NCI-H748 treated with DMSO at 0.1 percent for 48 hours (cell line): Measurements from ENCODE around the gene ACTBL2.
"Not testable (repeated sequence)": the region's sequence is repeated elsewhere in the genome, so short reads cannot be mapped to it uniquely, and the experiment has no call there.

Source experiments
- DNase-seq: peaks from one replicate; lab custom pipeline; 2025; lab: John Stamatoyannopoulos, UW

The ACTBL2 gene

GRCh38 chr5:57482671-57483106, at the start of gene ACTBL2:
Gene ACTBL2 (minus strand): TSS chr5:57482811. CDS start chr5:57482707, 104 bp downstream.
- no peak for DNase-seq

- DNase-seq, result no peak
Observed at GRCh38 chr5:57531333-57531732, 48.7 kb upstream of the ACTBL2 start.

- no peak for DNase-seq
Observed at GRCh38 chr5:57529864-57530263, 47.3 kb upstream of the ACTBL2 start.

- no peak for DNase-seq
Observed at GRCh38 chr5:57527870-57528269, 45.3 kb upstream of the ACTBL2 start.

GRCh38 chr5:57524348-57525060, 41.9 kb upstream of the ACTBL2 start:
- DNase-seq, result no peak

- DNase-seq, result not testable (repeated sequence)
Observed at GRCh38 chr5:57522477-57522876, 39.9 kb upstream of the ACTBL2 start.

GRCh38 chr5:57518415-57518814, 35.8 kb upstream of the ACTBL2 start:
- DNase-seq, result not testable (repeated sequence)

DNA sequence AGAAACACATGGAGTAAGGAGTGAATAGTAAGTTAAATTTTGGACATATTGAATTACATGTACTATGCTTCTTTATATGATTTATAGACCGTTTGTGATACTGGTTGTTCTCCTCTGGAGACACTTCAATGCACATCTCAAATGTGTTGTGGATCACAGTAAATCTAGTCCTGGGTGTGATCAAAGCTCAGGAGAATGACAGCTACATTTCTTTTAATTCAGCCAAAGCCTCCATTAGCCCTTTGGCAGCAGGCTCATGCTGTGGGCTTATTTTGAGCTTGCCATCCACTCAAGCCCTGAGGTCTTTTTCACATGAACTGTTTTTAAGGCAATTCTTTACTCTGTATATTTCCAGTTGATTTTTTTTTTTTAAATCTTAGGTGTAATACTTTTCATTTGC, 34.6 kb upstream of the ACTBL2 start:
- DNase-seq, result no peak

GRCh38 chr5:57513785-57514184, 31.2 kb upstream of the ACTBL2 start:
- DNase-seq, result no peak

DNA sequence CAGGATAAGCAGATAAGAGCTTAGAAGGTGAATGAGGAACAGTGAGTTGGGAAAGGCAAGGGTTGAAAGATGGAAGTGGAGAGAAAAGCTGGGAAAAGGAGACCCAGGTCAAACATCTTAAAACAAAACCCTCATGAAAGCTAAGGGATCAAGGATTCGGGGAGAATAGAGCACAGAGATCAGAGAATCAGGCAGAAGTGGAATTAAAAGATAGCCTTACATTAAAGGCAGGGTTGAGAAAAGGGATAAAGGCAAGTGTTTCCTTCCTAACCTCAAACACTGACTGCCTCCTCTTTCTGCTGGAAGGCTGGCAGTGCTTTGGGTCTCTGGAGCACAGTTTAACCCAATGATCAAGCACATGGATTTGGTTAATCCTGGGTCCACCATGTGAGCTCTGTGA, 28.7 kb upstream of the ACTBL2 start:
- DNase-seq, result no peak

DNA sequence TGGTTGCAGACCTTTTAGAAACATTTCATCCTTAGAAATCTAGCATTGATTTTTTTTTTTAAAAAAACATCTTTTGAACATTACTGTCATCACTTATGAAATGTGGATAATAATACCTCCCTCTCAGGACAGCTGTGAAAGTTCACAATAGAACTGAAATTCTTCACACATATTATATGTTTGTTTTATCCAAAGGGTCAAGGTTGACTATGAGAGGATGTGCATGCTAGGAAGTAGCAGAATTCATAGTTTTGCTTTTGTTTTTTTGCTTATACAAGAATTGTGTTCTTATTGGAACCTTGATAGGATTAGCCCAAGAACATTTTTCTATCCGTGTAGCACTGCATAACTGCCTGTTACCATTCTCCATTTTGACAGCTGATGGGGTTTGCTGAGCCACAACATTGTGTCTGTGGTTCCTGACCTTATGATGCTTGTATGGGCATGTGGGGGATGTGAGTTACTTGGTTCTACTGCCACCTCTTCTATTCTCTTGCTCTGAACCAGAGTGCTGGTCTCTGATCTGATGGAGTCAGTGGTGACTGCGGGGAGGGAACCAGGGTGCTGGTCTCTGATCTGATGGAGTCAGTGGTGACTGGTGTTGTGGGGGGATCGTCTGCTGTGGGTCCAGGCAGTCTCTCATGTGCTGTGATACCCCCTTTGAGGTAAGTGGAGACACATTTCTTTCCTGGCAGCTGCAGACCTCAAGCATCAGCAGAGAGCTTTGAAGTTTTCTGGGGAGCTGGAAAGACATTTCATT, 27.1 kb upstream of the ACTBL2 start:
- DNase-seq, result no peak

- DNase-seq, result no peak
Observed at GRCh38 chr5:57508211-57508610, 25.6 kb upstream of the ACTBL2 start.

GRCh38 chr5:57505272-57506200, 22.9 kb upstream of the ACTBL2 start:
- DNase-seq, result peak; percentile 26

GRCh38 chr5:57504357-57504756, 21.7 kb upstream of the ACTBL2 start:
- no peak for DNase-seq

GRCh38 chr5:57503433-57503832, 20.8 kb upstream of the ACTBL2 start:
- DNase-seq, result no peak

- DNase-seq, result no peak
Observed at GRCh38 chr5:57501414-57502201, 19.0 kb upstream of the ACTBL2 start.

DNA sequence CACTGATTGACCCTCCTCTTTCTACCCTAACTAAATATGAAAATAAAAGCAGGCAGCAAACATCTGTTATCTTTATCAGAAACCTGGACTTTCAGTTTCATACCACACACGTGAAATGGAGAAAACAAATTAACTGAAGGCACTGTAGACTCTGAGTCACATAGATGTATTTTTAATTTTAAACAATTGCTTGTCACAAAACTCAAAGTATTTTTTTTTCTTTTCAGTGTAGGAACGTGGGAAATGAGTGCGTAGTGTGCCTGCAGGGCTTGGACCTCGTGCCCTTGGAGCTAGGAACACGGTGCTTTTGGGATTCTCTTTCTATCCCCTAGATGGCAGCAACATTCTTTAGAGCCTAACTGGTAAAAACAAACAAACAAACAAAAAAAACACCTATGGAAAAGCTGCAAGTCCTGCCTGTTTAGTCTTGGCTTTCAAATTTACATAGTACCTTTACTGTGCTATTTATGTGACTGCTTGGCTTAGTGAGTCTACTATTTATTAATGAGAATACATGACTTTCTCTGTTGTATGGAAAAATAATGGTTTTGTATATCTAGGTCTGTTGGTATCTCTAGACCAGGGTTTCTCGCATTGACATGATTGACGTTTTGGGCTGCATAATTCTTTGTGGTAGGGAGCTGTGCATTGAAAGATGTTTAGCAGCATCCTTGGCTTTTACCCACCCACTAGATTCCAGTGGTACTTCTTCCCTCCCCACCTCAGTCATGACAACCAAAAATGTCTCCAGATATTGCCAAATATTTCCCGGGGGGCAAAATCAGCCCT, 16.8 kb upstream of the ACTBL2 start:
- peak; percentile 46 for DNase-seq

- DNase-seq, result no peak
Observed at GRCh38 chr5:57497733-57498132, 15.1 kb upstream of the ACTBL2 start.

DNA sequence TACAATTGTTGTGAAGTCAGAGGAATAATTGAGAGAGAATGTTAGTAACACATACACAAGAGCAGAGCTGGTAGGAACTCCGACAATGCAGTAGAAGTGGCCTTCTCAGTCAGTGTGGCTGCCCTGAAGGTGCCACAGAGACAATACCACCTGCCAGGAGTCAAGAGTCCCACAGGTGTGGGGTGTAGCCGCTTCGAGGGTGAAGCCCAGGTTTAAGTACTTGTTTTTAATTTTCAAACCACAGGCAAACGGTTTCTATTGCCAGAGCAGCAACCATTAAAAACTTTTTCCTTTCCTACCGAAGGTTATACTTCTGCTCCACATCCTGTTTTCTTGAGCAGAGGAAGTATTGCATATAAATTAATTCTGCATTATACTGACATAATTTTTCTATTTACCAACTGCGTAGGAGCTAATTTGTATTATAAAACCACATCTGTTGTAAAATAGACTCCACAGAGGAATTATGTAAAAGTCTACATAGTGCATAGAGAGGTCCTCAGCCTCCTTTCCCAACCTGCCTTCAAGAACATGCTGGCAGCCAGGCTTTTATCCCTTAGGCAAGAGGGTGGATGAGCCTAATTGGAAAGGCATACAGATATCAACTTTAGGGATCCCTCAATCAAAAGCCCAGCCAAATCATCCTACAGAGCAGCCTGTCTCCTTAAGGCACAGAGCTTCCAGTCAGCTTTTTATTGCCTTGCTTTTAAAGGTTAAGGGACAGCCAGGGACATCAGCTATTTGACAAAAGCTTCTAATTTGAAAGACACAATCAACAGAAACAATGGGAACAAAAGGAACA, 12.9 kb upstream of the ACTBL2 start:
- DNase-seq, result no peak
